ENCODE results near the gene FBXO17. TPM values are rescaled to one million over a fixed set of nuclear protein-coding genes. Genes with fewer than 3 reads are reported as not detected.

Gene FBXO17, protein sequence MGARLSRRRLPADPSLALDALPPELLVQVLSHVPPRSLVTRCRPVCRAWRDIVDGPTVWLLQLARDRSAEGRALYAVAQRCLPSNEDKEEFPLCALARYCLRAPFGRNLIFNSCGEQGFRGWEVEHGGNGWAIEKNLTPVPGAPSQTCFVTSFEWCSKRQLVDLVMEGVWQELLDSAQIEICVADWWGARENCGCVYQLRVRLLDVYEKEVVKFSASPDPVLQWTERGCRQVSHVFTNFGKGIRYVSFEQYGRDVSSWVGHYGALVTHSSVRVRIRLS
- 13.3 TPM for total RNA-seq
- long read RNA-seq, transcript FBXO17-201 (6 exons, 2,386 nt), result major isoform, 11 of 20 reads
- long read RNA-seq, partial matches to known transcripts, result 4 of 20 reads
- long read RNA-seq, other reads (novel, unspliced or antisense), result 5 of 20 reads

DNA sequence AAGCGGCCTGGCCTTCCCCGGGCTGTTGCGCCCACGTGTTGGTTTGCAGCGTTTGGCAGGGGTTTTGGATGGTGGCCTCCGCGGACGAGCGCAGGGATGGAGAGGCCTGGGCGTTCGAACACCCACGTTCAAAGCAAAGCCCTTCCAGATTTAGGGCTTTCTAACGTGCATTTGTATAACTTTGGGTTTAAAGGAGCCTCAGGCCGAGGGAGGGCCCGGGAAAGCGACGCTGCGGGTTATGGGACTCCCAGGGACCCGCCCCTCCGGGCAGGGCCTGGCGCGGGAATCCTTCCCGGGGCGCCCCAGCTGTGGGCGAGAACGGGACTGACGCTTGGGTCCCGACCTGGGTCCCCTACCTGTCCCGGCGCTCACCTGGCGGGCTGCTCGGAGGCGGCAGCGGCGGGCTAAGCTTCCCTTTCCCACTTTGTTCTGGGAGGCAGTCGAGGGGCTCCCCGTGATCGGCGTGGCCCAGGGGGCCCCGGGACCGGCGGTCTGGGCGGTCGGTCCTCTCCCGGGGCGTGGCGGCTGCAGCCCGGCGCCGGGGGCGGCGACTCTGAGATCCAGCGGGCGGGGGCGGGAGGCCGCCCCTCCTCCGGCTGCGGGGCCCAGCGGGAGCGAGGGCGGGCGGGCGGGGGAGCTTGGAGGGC lies at the start of gene FBXO17:
TSS of gene FBXO17 (minus strand) at position 529 of the 647 bp plus-strand sequence. CDS start 25,423 bp downstream, outside the sequence.
- H3K9me3 ChIP-seq, result no peaks in the 10 kb centered on the region
- no peaks in the 10 kb centered on the region for H3K36me3 ChIP-seq
- peak within 1 kb of the TSS; percentile 73 for H3K27ac ChIP-seq
- DNase-seq (peak; percentile 76), ATAC-seq (peak; percentile 87)
- intact Hi-C loops (cut with DNase I), result no loop called here
- TF ChIP-seq, protein P1, sequence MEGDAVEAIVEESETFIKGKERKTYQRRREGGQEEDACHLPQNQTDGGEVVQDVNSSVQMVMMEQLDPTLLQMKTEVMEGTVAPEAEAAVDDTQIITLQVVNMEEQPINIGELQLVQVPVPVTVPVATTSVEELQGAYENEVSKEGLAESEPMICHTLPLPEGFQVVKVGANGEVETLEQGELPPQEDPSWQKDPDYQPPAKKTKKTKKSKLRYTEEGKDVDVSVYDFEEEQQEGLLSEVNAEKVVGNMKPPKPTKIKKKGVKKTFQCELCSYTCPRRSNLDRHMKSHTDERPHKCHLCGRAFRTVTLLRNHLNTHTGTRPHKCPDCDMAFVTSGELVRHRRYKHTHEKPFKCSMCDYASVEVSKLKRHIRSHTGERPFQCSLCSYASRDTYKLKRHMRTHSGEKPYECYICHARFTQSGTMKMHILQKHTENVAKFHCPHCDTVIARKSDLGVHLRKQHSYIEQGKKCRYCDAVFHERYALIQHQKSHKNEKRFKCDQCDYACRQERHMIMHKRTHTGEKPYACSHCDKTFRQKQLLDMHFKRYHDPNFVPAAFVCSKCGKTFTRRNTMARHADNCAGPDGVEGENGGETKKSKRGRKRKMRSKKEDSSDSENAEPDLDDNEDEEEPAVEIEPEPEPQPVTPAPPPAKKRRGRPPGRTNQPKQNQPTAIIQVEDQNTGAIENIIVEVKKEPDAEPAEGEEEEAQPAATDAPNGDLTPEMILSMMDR (IDR thresholded peaks at IDR 0.05), result no peak
- H3K27me3 ChIP-seq, result no peaks in the 10 kb centered on the region
- peak within 1 kb of the TSS; percentile 68 for H3K4me3 ChIP-seq
- H3K4me1 ChIP-seq, result peaks cover 3% of the 10 kb centered on the region

DNA sequence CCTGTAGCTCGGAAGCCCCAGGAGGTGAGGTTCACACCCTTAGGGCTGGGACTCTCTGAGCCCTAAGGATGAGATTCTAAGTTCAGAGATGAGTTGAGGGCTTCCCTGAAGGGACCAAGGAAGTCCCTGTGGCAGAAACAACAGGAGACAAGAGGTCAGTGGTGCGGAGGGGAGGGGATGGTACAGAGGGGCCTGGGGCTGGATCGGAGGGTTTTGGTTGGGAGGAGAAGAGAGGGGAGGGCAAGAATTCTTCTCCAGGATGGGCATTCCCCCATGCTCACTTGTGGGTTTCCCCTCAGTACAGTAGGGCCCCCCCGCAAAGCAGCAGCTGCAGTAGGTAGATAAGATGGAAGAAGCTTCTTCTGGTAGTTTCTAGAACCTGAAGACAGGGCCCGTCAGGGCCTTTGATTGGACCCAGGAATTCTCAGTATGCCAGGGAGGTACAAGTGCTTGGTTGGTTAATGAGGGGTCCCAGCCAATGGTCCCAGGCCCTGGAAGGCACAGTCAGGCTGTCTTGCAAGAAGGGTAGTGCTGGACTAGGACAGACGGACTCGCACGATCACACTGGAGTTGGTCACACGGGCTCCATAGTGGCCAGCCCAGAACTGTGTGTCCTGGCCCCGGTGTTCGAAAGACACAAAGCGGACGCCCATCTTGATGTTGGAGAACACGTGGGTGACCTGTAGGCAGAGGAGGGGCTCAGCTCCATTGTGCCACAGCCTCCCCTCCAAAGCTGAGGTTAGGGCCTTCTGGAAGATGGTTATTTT lies 49.5 kb upstream of the FBXO17 start:
- ATAC-seq, result no peak
- intact Hi-C loops (cut with DNase I), result no loop called here

DNA sequence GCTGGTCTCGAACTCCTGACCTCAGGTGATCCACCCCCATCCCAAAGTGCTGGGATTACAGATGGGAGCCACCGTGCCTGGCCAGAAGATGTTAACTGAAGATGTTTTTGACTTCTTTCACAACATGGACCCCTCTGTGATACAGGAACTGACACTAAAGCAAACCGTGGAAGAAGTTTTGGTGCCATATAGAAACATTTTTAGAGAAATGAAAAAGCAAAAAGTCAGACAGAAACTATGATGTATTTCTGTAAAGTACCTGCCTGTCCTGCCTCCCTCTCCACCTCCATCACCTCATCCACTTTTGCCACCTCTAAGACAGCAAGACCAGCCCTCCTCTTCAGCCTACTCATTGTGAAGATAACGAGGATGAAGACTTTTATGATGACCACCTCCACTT lies 45.5 kb upstream of the FBXO17 start:
- Histone ChIP-seq H3K9me3 (no peaks in the 10 kb centered on the region), H3K27ac (no peak overlapping the region), H3K36me3 (no peaks in the 10 kb centered on the region), H3K27me3 (no peaks in the 10 kb centered on the region), H3K4me1 (no peaks in the 10 kb centered on the region), H3K4me3 (no peak overlapping the region)
- intact Hi-C loops (cut with DNase I), result no loop called here
- ATAC-seq (no peak), DNase-seq (no peak)
- TF ChIP-seq, protein P1 (IDR thresholded peaks at IDR 0.05), result no peak

More for the DNA sequence above, 49.5 kb upstream of the FBXO17 start:
- H3K27me3 ChIP-seq, result no peaks in the 10 kb centered on the region
- no peak overlapping the region for H3K4me3 ChIP-seq
- H3K36me3 ChIP-seq, result no peaks in the 10 kb centered on the region
- H3K9me3 ChIP-seq, result no peaks in the 10 kb centered on the region
- no peak for DNase-seq
- no peak overlapping the region for H3K27ac ChIP-seq
- H3K4me1 ChIP-seq, result no peaks in the 10 kb centered on the region
- TF ChIP-seq, protein P1 (IDR thresholded peaks at IDR 0.05), result no peak

DNA sequence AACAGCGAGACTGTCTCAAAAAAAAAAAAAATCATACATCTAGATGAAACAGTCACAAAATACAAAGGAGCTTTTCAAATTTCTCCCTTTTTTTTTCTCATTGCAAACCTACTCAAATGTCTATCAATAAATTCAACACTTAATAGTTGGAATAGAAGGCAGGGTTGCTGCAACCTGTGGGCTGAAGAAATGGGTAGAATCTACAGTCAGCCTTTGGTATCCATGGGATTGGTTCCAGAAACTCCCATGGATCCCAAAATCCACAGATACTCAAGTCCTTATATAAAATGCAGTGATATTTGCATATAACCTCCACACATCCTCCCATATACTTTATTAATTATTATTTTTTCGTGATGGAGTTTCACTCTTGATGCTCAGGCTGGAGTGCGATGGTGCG lies 42.1 kb upstream of the FBXO17 start:
- Histone ChIP-seq H3K4me3 (no peak overlapping the region), H3K36me3 (no peaks in the 10 kb centered on the region), H3K27me3 (no peaks in the 10 kb centered on the region), H3K27ac (no peak overlapping the region), H3K4me1 (no peaks in the 10 kb centered on the region), H3K9me3 (no peaks in the 10 kb centered on the region)
- intact Hi-C loops (cut with DNase I), result no loop called here
- DNase-seq (no peak), ATAC-seq (no peak)
- TF ChIP-seq, protein P1 (IDR thresholded peaks at IDR 0.05), result no peak

DNA sequence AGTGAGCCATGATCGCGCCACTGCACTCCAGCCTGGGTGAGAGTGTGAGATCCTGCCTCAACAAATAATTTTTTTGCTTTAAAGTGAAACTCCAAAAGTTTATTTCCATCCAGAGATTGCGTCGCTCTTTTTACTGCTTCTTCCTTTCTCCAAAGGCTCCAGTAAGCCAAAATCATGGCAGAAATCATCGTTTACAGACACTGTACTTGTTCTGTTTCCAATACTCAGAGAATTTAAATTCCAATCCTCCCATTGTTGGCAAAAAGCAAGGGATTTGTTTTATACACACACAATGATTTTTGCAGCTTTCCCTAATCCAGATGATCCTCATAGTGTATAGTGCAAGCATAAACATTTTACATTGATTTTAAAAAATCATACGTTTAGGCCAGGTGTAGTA lies 41.5 kb upstream of the FBXO17 start:
- TF ChIP-seq, protein P1 (IDR thresholded peaks at IDR 0.05), result no peak
- DNase-seq, result no peak
- no peak overlapping the region for H3K27ac ChIP-seq
- no peaks in the 10 kb centered on the region for H3K9me3 ChIP-seq
- ATAC-seq, result no peak
- intact Hi-C loops (cut with DNase I), result no loop called here
- H3K27me3 ChIP-seq, result no peaks in the 10 kb centered on the region
- no peaks in the 10 kb centered on the region for H3K4me1 ChIP-seq
- no peaks in the 10 kb centered on the region for H3K36me3 ChIP-seq
- H3K4me3 ChIP-seq, result no peak overlapping the region
